CD4-positive, alpha-beta T cell treated with Interleukin-17A for 1 hour (primary cell): ENCODE data around the gene CHN2.
"Not testable (repeated sequence)": the region's sequence is repeated elsewhere in the genome, so short reads cannot be mapped to it uniquely, and the experiment has no call there.

Source experiments
- DNase-seq: peaks from one replicate; pipeline ENCODE4 v3.0.0-alpha.2; 2020

The CHN2 gene

GRCh38 chr7:29511337-29511736, 316.8 kb downstream of the CHN2 start:
- no peak for DNase-seq

- DNase-seq: no peak
Observed at GRCh38 chr7:29511851-29512250, 317.3 kb downstream of the CHN2 start.

- no peak for DNase-seq
Observed at GRCh38 chr7:29516491-29516890, 321.9 kb downstream of the CHN2 start.

- no peak for DNase-seq
Observed at GRCh38 chr7:29518616-29519015, 324.0 kb downstream of the CHN2 start.

- no peak for DNase-seq
Observed at GRCh38 chr7:29523728-29524127, 329.2 kb downstream of the CHN2 start.

GRCh38 chr7:29527505-29528108, 333.0 kb downstream of the CHN2 start:
- DNase-seq: no peak

GRCh38 chr7:29528526-29528925, 334.0 kb downstream of the CHN2 start:
- not testable (repeated sequence) for DNase-seq
